H1 (cell line): ENCODE measurements around the gene TRIP11. TPM values are rescaled to one million over a fixed set of nuclear protein-coding genes. Genes with fewer than 3 reads are reported as not detected.
A peak's percentile ranks its signal among the peaks of the same experiment; 100 is the strongest.

Experiments used
- CTCF ChIA-PET: fragments of 300-600 bp; sonication (Branson Sonifier 250); formaldehyde crosslinking; loops from one replicate; lab custom pipeline; 2021; ENCODE audit not compliant: partially characterized antibody; lab: Charles Lee
- POLR2A ChIA-PET: fragments of 300-600 bp; sonication (Branson Sonifier 250); formaldehyde crosslinking; loops from one replicate; lab custom pipeline; 2021; ENCODE audit warnings: inconsistent platforms; ENCODE audit not compliant: partially characterized antibody; lab: Charles Lee
- DNase-seq, 2 experiments: peaks; one replicate each; pipeline versions ENCODE4 v3.0.0 to v3.0.0-alpha.2; 2010 to 2022; ENCODE audit warnings: low spot score in 2 of 2, low read depth in 1 of 2, mixed read lengths in 1 of 2
- FAIRE-seq: peaks from 2 replicates; lab custom pipeline; 2011; peaks lifted over from hg19 to GRCh38; lab: Jason Lieb, UNC
- H2AFZ ChIP-seq: 2 replicates; pipeline ENCODE4 v1.8.1; 2012; ENCODE audit warnings: low read length, inconsistent platforms
- H2AK5ac ChIP-seq: 2 replicates; pipeline ENCODE4 v1.6.1; 2013; ENCODE audit warnings: low read depth, low read length
- H2BK120ac ChIP-seq: replicated peaks from 2 replicates; pipeline ENCODE3; 2013; ENCODE audit warnings: low read depth, low read length, inconsistent platforms
- H2BK12ac ChIP-seq: 2 replicates; pipeline ENCODE4 v1.6.1; 2013; ENCODE audit warnings: low read depth, low read length
- H2BK15ac ChIP-seq: 2 replicates; pipeline ENCODE4 v1.6.1; 2013; ENCODE audit warnings: low read length
- H2BK20ac ChIP-seq: 2 replicates; pipeline ENCODE4 v1.6.1; 2013; ENCODE audit warnings: low read length
- H2BK5ac ChIP-seq: 2 replicates; pipeline ENCODE4 v1.6.1; 2013; ENCODE audit warnings: low read depth, low read length
- H3K14ac ChIP-seq: 2 replicates; pipeline ENCODE4 v1.6.1; 2013; ENCODE audit warnings: inconsistent platforms; ENCODE audit not compliant: insufficient read length
- H3K18ac ChIP-seq: 2 replicates; pipeline ENCODE4 v1.6.1; 2013; ENCODE audit warnings: low read length; ENCODE audit errors: extremely low read depth
- H3K23ac ChIP-seq: 2 replicates; pipeline ENCODE4 v1.6.1; 2013; ENCODE audit warnings: inconsistent platforms; ENCODE audit not compliant: insufficient read length
- H3K23me2 ChIP-seq: 2 replicates; pipeline ENCODE4 v1.6.1; 2013; ENCODE audit warnings: low read depth, low read length
- H3K27ac ChIP-seq: 2 replicates; pipeline ENCODE4 v1.6.1; 2011; ENCODE audit warnings: low read depth, low read length, inconsistent platforms
- H3K27me3 ChIP-seq, 4 experiments: replicated peaks in 1 of 4; 1 replicate in 1 of 4; 2 replicates in 3 of 4; pipeline versions ENCODE4 v1.6.1 to v1.8.1; 2011 to 2013; ENCODE audit warnings: low read length in 3 of 4, mild to moderate bottlenecking in 3 of 4, inconsistent platforms in 2 of 4, mixed read lengths in 2 of 4, moderate library complexity in 1 of 4; ENCODE audit not compliant: control insufficient read depth in 3 of 4, insufficient read depth in 3 of 4; ENCODE audit errors: extremely low read depth in 1 of 4
- H3K36me3 ChIP-seq, 4 experiments: 2 replicates each; pipeline versions ENCODE4 v1.6.1 to v1.8.1; 2011 to 2013; ENCODE audit warnings: mild to moderate bottlenecking in 4 of 4, low read length in 3 of 4, moderate library complexity in 2 of 4, control low read depth in 1 of 4, inconsistent platforms in 1 of 4; ENCODE audit not compliant: insufficient read depth in 4 of 4, control insufficient read depth in 2 of 4
- H3K4ac ChIP-seq: replicated peaks from 2 replicates; pipeline ENCODE3; 2013; ENCODE audit warnings: low read length, low read depth, mixed read lengths, inconsistent platforms; ENCODE audit not compliant: insufficient read length
- H3K4me1 ChIP-seq, 4 experiments: replicated peaks in 1 of 4; 1 replicate in 1 of 4; 2 replicates in 3 of 4; pipeline versions ENCODE4 v1.6.1 to v1.8.1; 2011 to 2013; ENCODE audit warnings: low read length in 3 of 4, inconsistent platforms in 2 of 4, mixed read lengths in 1 of 4; ENCODE audit not compliant: insufficient read depth in 4 of 4, control insufficient read depth in 3 of 4
- H3K4me2 ChIP-seq, 2 experiments: 2 replicates each; pipeline versions ENCODE4 v1.6.1 to v1.8.1; 2011 to 2013; ENCODE audit warnings: low read depth in 2 of 2, low read length in 2 of 2, control low read depth in 1 of 2, inconsistent platforms in 1 of 2, mild to moderate bottlenecking in 1 of 2; ENCODE audit not compliant: insufficient read depth in 1 of 2
- H3K4me3 ChIP-seq, 4 experiments: fragments of 200-600, 300-600 bp in 1 of 4; sonication (generic), shearing (Covaris generic), sonication (Bioruptor Twin) in 1 of 4; 2 replicates each; pipeline versions ENCODE4 v1.5.1 to v1.8.1; 2011 to 2016; ENCODE audit warnings: low read length in 4 of 4, low read depth in 3 of 4, control low read depth in 2 of 4, inconsistent platforms in 2 of 4, mild to moderate bottlenecking in 2 of 4, mixed read lengths in 1 of 4, moderate library complexity in 1 of 4; ENCODE audit not compliant: insufficient read depth in 2 of 4; ENCODE audit errors: extremely low read depth in 1 of 4
- H3K56ac ChIP-seq: replicated peaks from 2 replicates; pipeline ENCODE3; 2013; ENCODE audit warnings: low read depth, mild to moderate bottlenecking, mixed read lengths, low read length, inconsistent platforms; ENCODE audit not compliant: insufficient read length
- H3K79me1 ChIP-seq: 2 replicates; pipeline ENCODE4 v1.6.1; 2013; ENCODE audit warnings: low read depth, low read length, control low read depth
- H3K79me2 ChIP-seq, 2 experiments: 2 replicates each; pipeline versions ENCODE4 v1.6.1 to v1.8.1; 2012 to 2013; ENCODE audit warnings: low read length in 2 of 2, mild to moderate bottlenecking in 2 of 2, inconsistent platforms in 1 of 2; ENCODE audit not compliant: insufficient read depth in 2 of 2, control insufficient read depth in 1 of 2
- H3K9ac ChIP-seq, 4 experiments: replicated peaks in 1 of 4; 1 replicate in 1 of 4; 2 replicates in 3 of 4; pipeline versions ENCODE4 v1.6.1 to v1.8.1; 2011 to 2013; ENCODE audit warnings: low read depth in 3 of 4, low read length in 3 of 4, control low read depth in 2 of 4, mild to moderate bottlenecking in 2 of 4, moderate library complexity in 2 of 4, inconsistent platforms in 1 of 4; ENCODE audit errors: extremely low read depth in 1 of 4
- H3K9me3 ChIP-seq, 2 experiments: 2 replicates each; pipeline versions ENCODE4 v1.6.1 to v1.8.1; 2012 to 2013; ENCODE audit warnings: mild to moderate bottlenecking in 2 of 2, moderate library complexity in 2 of 2, control low read depth in 1 of 2, inconsistent platforms in 1 of 2, low read depth in 1 of 2, low read length in 1 of 2, mixed read lengths in 1 of 2; ENCODE audit not compliant: insufficient read depth in 2 of 2
- H4K20me1 ChIP-seq, 2 experiments: replicated peaks in 1 of 2; 2 replicates each; pipeline versions ENCODE3 to v1.8.1; 2011 to 2013; ENCODE audit warnings: inconsistent platforms in 2 of 2, low read length in 2 of 2, mild to moderate bottlenecking in 1 of 2; ENCODE audit not compliant: insufficient read depth in 2 of 2, control insufficient read depth in 1 of 2
- H4K5ac ChIP-seq: 2 replicates; pipeline ENCODE4 v1.6.1; 2013; ENCODE audit warnings: low read length, low read depth, mixed read lengths, inconsistent platforms; ENCODE audit not compliant: insufficient read length
- H4K8ac ChIP-seq: 2 replicates; pipeline ENCODE4 v1.8.0; 2013; ENCODE audit warnings: mild to moderate bottlenecking, moderate library complexity, low read length, inconsistent platforms; ENCODE audit not compliant: insufficient read depth; ENCODE audit errors: extremely low read depth
- H4K91ac ChIP-seq: replicated peaks from 2 replicates; pipeline ENCODE3; 2013; ENCODE audit warnings: low read length, mixed read lengths, inconsistent platforms; ENCODE audit not compliant: insufficient read length
- CREB1 ChIP-seq: IDR thresholded peaks from 2 replicates; pipeline ENCODE4 v1.6.1; 2012; ENCODE audit warnings: inconsistent platforms
- POLR2A ChIP-seq, 2 experiments: IDR thresholded peaks; 1 replicate in 1 of 2; 2 replicates in 1 of 2; pipeline ENCODE4 v1.6.1; 2011; ENCODE audit warnings: low read depth in 2 of 2, low read length in 2 of 2, mild to moderate bottlenecking in 2 of 2; ENCODE audit errors: control extremely low read depth in 1 of 2
- POLR2AphosphoS5 ChIP-seq: IDR thresholded peaks from 2 replicates; pipeline ENCODE4 v1.6.1; 2011; ENCODE audit warnings: low read depth, low read length
- RXRA ChIP-seq: IDR thresholded peaks from 2 replicates; pipeline ENCODE4 v1.6.1; 2011; ENCODE audit warnings: low read depth, mild to moderate bottlenecking, low read length, moderate library complexity; ENCODE audit not compliant: insufficient read depth
- SIRT6 ChIP-seq: IDR thresholded peaks from one replicate; pipeline ENCODE4 v1.7.1; 2012; ENCODE audit warnings: low read length, inconsistent platforms
- SP1 ChIP-seq: IDR thresholded peaks from 2 replicates; pipeline ENCODE4 v1.6.1; 2011; ENCODE audit warnings: low read depth, low read length
- TBP ChIP-seq: IDR thresholded peaks from 2 replicates; pipeline ENCODE4 v1.6.1; 2011; ENCODE audit warnings: low read depth, low read length, improper control_type of control experiment
- WGBS, 2 experiments: shearing (Covaris generic) in 1 of 2; methylation state at CpG; one replicate each; pipeline versions ENCODE4 v1.1.6 to v1.1.7; 2013 to 2015; ENCODE audit warnings: low lambda C conversion rate in 2 of 2, mixed read lengths in 2 of 2, inconsistent platforms in 1 of 2, low coverage in 1 of 2, missing lambda C conversion rate in 1 of 2; ENCODE audit not compliant: insufficient replicate concordance in 2 of 2, insufficient coverage in 1 of 2, insufficient read length in 1 of 2; ENCODE audit errors: extremely low coverage in 1 of 2, missing lambda C conversion rate in 1 of 2; 5-methylcytosine and 5-hydroxymethylcytosine counted together
- polyA plus RNA-seq, 7 experiments: library from polyadenylated mRNA; depleted of rRNA in 3 of 7; stranded (reverse) in 5 of 7; unstranded in 2 of 7; fragments of >200 nt in 5 of 7; fragments of 200-250 nt in 2 of 7; gene quantifications; 1 replicate in 5 of 7; 2 replicates in 1 of 7; 4 replicates in 1 of 7; pipeline versions ENCODE4 v1.2.1 to v1.2.3, GENCODE V29; 2011 to 2013; ENCODE audit warnings: missing spikeins in 2 of 7, mixed read lengths in 2 of 7
- total RNA-seq: library from RNA; stranded (reverse); fragmentation: NEBNext Ultra II Directional; extraction: Animal tissue kit (Norgen Biotek cat#: 25700); gene quantifications from 2 replicates; pipeline ENCODE4 v1.2.1, GENCODE V29; 2021
- TF ChIP-seq, protein P1 (sequence below): IDR thresholded peaks from 2 replicates; pipeline ENCODE4 v1.6.1; 2011; ENCODE audit warnings: low read depth, mild to moderate bottlenecking, low read length; ENCODE audit not compliant: insufficient read depth

Gene TRIP11
- total and polyA plus RNA-seq, 2 of the 8 experiments (the other 6 are each of a cell fraction or from before 2014, with no cell fraction given) = 3.3 to 30.4 TPM

DNA sequence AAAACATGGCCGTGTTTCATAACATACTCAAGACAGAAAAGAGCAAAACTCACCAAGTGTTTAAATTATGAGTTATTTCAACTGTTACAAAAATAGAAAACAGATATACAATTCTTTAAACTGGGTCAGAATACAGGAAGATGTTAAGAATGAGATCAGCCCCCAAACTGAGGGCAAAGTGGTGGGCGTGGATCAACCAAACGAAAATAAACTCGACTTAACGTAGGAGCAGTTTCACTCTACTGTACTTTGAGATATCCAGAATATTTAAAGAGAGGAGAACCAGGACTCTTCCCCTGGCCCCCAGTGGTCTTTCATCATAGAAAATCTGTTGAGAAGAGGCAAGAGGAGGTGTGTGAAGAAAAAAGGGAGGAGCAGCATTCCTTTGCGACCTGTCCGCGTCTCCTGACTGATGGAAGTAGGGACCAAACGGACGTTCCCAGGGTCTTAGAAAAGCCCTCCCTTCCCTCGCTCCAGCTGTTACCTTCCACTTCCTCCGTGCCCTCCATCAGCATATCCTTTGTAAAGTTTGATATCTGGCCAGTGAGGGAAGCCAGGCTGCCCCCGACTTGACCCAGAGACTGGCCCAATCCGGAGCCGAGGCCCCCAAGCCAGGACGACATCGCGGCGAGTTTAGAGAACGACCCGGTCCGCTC lies 668 bp downstream of the TRIP11 start:
- peaks cover 2% of the 10 kb centered on the region in 2 experiments for H4K20me1 ChIP-seq
- peak overlapping the region; percentile 96 for H3K27ac ChIP-seq
- TF ChIP-seq CREB1 (no peak), RXRA (0 out of 2 replicates have a peak, but pooled peaks have one; percentile 54), POLR2A (IDR thresholded peaks at IDR 0.05; ENCODE audit: control extremely low read depth in 1 of 2, low read depth in 2 of 2, low read length in 2 of 2) (peak in 1 of 2 experiments; percentile 72; a peak in 2 of 3 replicates), TBP (peak; percentile 54; the same call in 1 of the 2 replicates), SIRT6 (no peak), SP1 (0 out of 2 replicates have a peak, but pooled peaks have one; percentile 63), POLR2AphosphoS5 (peak; percentile 73; the same call in 1 of the 2 replicates)
- TF ChIP-seq, protein P1, sequence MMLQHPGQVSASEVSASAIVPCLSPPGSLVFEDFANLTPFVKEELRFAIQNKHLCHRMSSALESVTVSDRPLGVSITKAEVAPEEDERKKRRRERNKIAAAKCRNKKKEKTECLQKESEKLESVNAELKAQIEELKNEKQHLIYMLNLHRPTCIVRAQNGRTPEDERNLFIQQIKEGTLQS = no peak
- WGBS, 2 experiments = 0% methylated on average over 21 of the region's 22 CpGs; no CpG with 5 or more reads in 1 of the 2 experiments
- DNase-seq (peak; percentile 79 to 83), FAIRE-seq (peak; percentile 60)
- CTCF ChIA-PET = interaction anchor here (1.3 to 2.1 kb wide), 2 partner anchors 68 to 642 kb away, joined by 4 to 11 read pairs; partner anchors contain the start of gene ATXN3
- peak overlapping the region in 3 of 4 experiments; percentile 98 to 99 (median 99); a peak in 6 of 7 replicates for H3K9ac ChIP-seq
- H3K4me1 ChIP-seq = peaks cover 0 to 5% (median 3%) of the 10 kb centered on the region in 4 experiments; a peak in 5 of 7 replicates
- peak overlapping the region; percentile 93 for H3K56ac ChIP-seq
- POLR2A ChIA-PET = interaction anchor here (0.6 to 3.3 kb wide), 14 partner anchors 11 to 84 kb away, joined by 3 to 24 read pairs (median 6); partner anchors contain the start of genes ATXN3, CPSF2 and NDUFB1
- peaks cover 3% of the 10 kb centered on the region; the same call in 1 of the 2 replicates for H3K79me1 ChIP-seq
- H2AK5ac ChIP-seq = peak overlapping the region; percentile 88; the same call in 1 of the 2 replicates
- H3K23me2 ChIP-seq = peaks cover 15% of the 10 kb centered on the region
- H2BK5ac ChIP-seq = peak overlapping the region; percentile 99
- no peak overlapping the region for H3K14ac ChIP-seq
- H3K9me3 ChIP-seq = no peaks in the 10 kb centered on the region
- H4K8ac ChIP-seq = peak overlapping the region; percentile 99; the same call in 1 of the 2 replicates
- H3K4ac ChIP-seq = peak overlapping the region; percentile 27
- H3K23ac ChIP-seq = no peak overlapping the region
- peak overlapping the region; percentile 77 to 93 for H3K4me2 ChIP-seq
- H3K18ac ChIP-seq = peak overlapping the region; percentile 92; the same call in 1 of the 2 replicates
- peak overlapping the region; percentile 91; the same call in 1 of the 2 replicates for H2AFZ ChIP-seq
- no peak overlapping the region for H2BK15ac ChIP-seq
- H2BK120ac ChIP-seq = no peak overlapping the region
- no peak overlapping the region for H2BK20ac ChIP-seq
- H4K91ac ChIP-seq = no peak overlapping the region
- H3K4me3 ChIP-seq = peak overlapping the region; percentile 83 to 98 (median 95)
- H4K5ac ChIP-seq = peak overlapping the region; percentile 75
- no peak overlapping the region; the same call in 1 of the 2 replicates for H2BK12ac ChIP-seq
- H3K79me2 ChIP-seq = peaks cover 22 to 54% of the 10 kb centered on the region in 2 experiments
- H3K36me3 ChIP-seq = no peaks in the 10 kb centered on the region
- H3K27me3 ChIP-seq = no peaks in the 10 kb centered on the region
